22Rv1 (cell line): ENCODE measurements around the gene SIK2.

Experiments used
- H3K27ac ChIP-seq: fragments of 450-650 bp; 2 replicates; pipeline ENCODE4 v1.5.1; 2017
- CTCF ChIP-seq: fragments of 450-650 bp; IDR thresholded peaks from 2 replicates; pipeline ENCODE4 v1.5.1; 2017; ENCODE audit warnings: mild to moderate bottlenecking
- ZFX ChIP-seq: fragments of 450-650 bp; IDR thresholded peaks from 2 replicates; pipeline ENCODE4 v1.6.1; 2017; ENCODE audit warnings: antibody characterized with exemption, borderline replicate concordance

SIK2 gene

GRCh38 chr11:111623527-111624030, 21.3 kb downstream of the SIK2 start:
- peak overlapping the region; percentile 40 for H3K27ac ChIP-seq
- TF ChIP-seq CTCF (no peak), ZFX (no peak)

- TF ChIP-seq CTCF (no peak), ZFX (no peak)
Observed at GRCh38 chr11:111624608-111625007, 22.4 kb downstream of the SIK2 start.

GRCh38 chr11:111627591-111627990, 25.3 kb downstream of the SIK2 start:
- TF ChIP-seq CTCF, result no peak
- no peak for TF ChIP-seq ZFX
- peak overlapping the region; percentile 83 for H3K27ac ChIP-seq

More at GRCh38 chr11:111624608-111625007, 22.4 kb downstream of the SIK2 start:
- H3K27ac ChIP-seq, result no peak overlapping the region

GRCh38 chr11:111629499-111629898, 27.2 kb downstream of the SIK2 start:
- TF ChIP-seq CTCF (no peak), ZFX (no peak)

GRCh38 chr11:111631024-111631665, 28.9 kb downstream of the SIK2 start:
- no peak overlapping the region for H3K27ac ChIP-seq
- TF ChIP-seq CTCF, result no peak
- TF ChIP-seq ZFX, result no peak

More at GRCh38 chr11:111629499-111629898, 27.2 kb downstream of the SIK2 start:
- no peak overlapping the region for H3K27ac ChIP-seq

GRCh38 chr11:111631666-111632039, 29.4 kb downstream of the SIK2 start:
- H3K27ac ChIP-seq, result no peak overlapping the region
- TF ChIP-seq ZFX (no peak), CTCF (no peak)

GRCh38 chr11:111632516-111633220, 30.4 kb downstream of the SIK2 start:
- TF ChIP-seq CTCF, result no peak
- TF ChIP-seq ZFX, result no peak
- H3K27ac ChIP-seq, result peak overlapping the region; percentile 53
